WERI-Rb-1 (cell line): ENCODE results near the gene TRRAP.
"Not testable (repeated sequence)": the region's sequence is repeated elsewhere in the genome, so short reads cannot be mapped to it uniquely, and the experiment has no call there.

Source experiments
- DNase-seq: peaks from one replicate; pipeline ENCODE4 v3.0.0-alpha.2; 2020
- H3K27ac ChIP-seq: fragments of 250-450 bp; sonication (Bioruptor Pico); 2 replicates; pipeline ENCODE4 v1.5.1; 2020; ENCODE audit warnings: mild to moderate bottlenecking, moderate library complexity
- H3K27me3 ChIP-seq: fragments of 250-450 bp; sonication (Bioruptor Pico); 2 replicates; pipeline ENCODE4 v1.5.1; 2021; ENCODE audit warnings: mild to moderate bottlenecking, low read depth, moderate library complexity; ENCODE audit not compliant: insufficient read depth, severe bottlenecking
- H3K36me3 ChIP-seq: fragments of 250-450 bp; sonication (Bioruptor Pico); 2 replicates; pipeline ENCODE4 v1.5.1; 2020; ENCODE audit warnings: mild to moderate bottlenecking, moderate library complexity
- H3K4me3 ChIP-seq: 2 replicates; pipeline ENCODE4 v1.5.1; 2011; ENCODE audit warnings: low read depth, mild to moderate bottlenecking, control low read depth, low read length
- H3K9me3 ChIP-seq: fragments of 250-450 bp; sonication (Bioruptor Pico); 2 replicates; pipeline ENCODE4 v1.5.1; 2021; ENCODE audit warnings: mild to moderate bottlenecking, moderate library complexity; ENCODE audit not compliant: severe bottlenecking
- CTCF ChIP-seq: IDR thresholded peaks from 2 replicates; pipeline ENCODE4 v1.5.1; 2011; ENCODE audit warnings: low read depth, mild to moderate bottlenecking, control low read depth, inconsistent platforms, low read length

The TRRAP gene

DNA sequence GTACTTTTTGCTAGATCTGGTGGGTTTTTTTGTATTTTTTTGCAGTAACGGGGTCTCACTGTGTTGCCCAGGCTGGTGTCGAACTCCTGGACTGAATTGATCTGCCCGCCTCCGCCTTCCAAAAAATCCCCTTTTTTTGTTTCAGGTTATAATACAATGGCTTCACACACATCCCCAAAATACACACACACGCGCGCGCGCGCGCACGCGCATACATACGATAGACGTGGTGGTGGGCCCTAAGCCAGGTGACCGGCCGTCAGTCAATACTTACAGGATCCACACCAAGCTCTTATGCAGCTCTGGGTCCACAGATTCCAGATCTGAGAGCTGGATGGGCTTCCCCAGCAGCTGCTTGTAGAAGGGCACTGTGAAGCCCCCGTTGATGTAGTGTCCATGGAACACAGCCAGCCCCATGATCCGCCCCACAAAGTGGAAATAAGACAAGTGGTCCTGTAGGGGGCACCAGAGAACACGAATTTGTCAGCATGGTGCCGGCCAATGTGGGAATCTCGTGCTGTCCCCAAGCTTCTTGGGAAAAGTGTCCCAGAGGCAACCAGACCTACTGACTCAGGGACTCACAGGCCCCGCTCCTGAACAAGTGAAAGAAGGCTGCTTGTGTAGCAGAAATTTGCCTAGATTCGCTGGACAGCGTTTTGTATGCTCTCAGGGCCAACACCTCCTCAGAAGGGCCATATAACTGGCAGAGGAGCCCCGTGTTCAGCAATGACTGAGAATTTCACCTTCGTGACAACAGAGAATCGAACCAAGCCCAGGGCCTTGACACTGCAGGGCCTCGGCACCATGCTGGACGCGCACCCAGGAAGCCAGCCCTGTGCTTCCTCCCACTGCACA is 162.0 kb downstream of the TRRAP start:
- TF ChIP-seq CTCF: peak; percentile 81
- Histone ChIP-seq H3K4me3 (no peak overlapping the region), H3K36me3 (peaks cover 83% of the 10 kb centered on the region), H3K9me3 (no peaks in the 10 kb centered on the region), H3K27me3 (no peaks in the 10 kb centered on the region), H3K27ac (no peak overlapping the region)
- DNase-seq: peak; percentile 75

DNA sequence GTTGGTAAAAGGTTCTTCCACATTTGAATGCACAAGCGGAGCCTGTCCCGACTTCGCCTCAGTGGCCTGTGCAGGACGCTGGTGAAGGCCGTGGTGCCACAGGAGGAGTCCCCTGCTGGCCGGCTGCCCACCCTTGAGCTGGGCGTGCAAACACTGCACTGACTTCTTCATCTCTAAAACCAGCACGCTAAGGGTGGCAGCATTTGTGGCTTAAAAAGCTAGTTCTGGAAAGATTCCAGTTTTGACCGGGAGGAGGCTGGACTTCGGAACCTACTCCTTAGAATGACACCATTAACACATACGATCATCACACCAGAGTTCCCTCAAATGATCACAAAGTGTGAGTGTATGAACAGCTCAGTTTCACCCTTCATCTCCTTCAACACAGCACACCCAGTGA is 163.2 kb downstream of the TRRAP start:
- TF ChIP-seq CTCF: no peak
- H3K27ac ChIP-seq: no peak overlapping the region
- peaks cover 81% of the 10 kb centered on the region for H3K36me3 ChIP-seq
- no peak for DNase-seq
- no peak overlapping the region for H3K4me3 ChIP-seq
- H3K27me3 ChIP-seq: no peaks in the 10 kb centered on the region
- no peaks in the 10 kb centered on the region for H3K9me3 ChIP-seq

DNA sequence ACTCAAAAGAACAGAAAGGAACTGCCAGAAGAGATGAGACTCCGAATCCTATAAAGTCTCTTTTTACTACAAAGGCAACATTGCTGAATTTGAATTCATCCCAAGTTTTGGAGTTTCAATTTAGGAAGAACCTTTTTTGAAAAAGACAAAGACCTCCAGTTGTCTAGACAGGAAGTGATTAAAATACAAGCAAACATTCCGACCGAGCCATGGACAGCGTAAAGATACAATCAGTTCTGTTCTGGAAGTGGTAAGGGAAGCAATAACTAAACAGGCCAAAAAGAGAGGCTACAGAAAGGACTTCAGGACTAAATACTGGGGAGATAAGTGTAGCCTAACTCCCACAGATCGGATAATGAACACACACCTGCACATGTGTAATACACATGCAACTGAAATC is 164.6 kb downstream of the TRRAP start:
- TF ChIP-seq CTCF: no peak
- no peak for DNase-seq
- Histone ChIP-seq H3K9me3 (no peaks in the 10 kb centered on the region), H3K4me3 (no peak overlapping the region), H3K36me3 (peaks cover 73% of the 10 kb centered on the region), H3K27ac (no peak overlapping the region), H3K27me3 (no peaks in the 10 kb centered on the region)

DNA sequence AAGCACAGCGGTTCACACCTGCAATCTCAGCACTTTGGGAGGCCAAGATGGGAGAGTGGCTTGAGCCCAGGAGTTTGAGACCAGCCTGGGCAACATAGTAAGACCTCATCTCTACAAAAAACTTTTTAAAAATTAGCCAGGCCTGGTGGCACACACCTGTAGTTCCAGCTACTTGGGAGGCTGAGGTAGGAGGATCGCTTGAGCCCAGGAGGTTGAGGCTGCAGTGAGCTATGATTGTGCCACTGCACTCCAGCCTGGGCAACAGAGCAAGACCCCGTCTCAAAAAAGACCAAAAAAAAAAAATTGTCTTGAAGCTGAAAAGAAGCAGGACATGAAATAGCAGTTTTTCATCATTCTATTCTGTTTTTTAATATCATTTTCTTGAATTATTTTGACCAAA is 166.5 kb downstream of the TRRAP start:
- not testable (repeated sequence) for H3K27me3 ChIP-seq
- peaks cover 70% of the 10 kb centered on the region for H3K36me3 ChIP-seq

GRCh38 chr7:99046262-99046661 is 167.9 kb downstream of the TRRAP start:
- H3K27me3 ChIP-seq, DNase-seq, H3K9me3 ChIP-seq, H3K4me3 ChIP-seq, H3K27ac ChIP-seq: not testable (repeated sequence)
- peaks cover 65% of the 10 kb centered on the region for H3K36me3 ChIP-seq

More for the DNA sequence above, 166.5 kb downstream of the TRRAP start:
- DNase-seq, H3K4me3 ChIP-seq, H3K9me3 ChIP-seq, H3K27ac ChIP-seq: not testable (repeated sequence)

GRCh38 chr7:99046722-99047121 is 168.4 kb downstream of the TRRAP start:
- TF ChIP-seq CTCF: no peak
- Histone ChIP-seq H3K36me3 (peaks cover 65% of the 10 kb centered on the region), H3K27ac (no peak overlapping the region), H3K4me3 (no peak overlapping the region), H3K27me3 (no peaks in the 10 kb centered on the region), H3K9me3 (no peaks in the 10 kb centered on the region)
- no peak for DNase-seq
